Activated effector memory CD4-positive, alpha-beta T cell treated with Interleukin-2 at 50 U/mL for 16 hours (primary cell): ENCODE results near the gene STARD13.

Experiments used
- DNase-seq: peaks from one replicate; pipeline ENCODE4 v3.0.0-alpha.2; 2020

The STARD13 gene

GRCh38 chr13:33107361-33107760, 178.2 kb downstream of the STARD13 start:
- DNase-seq, result no peak

- DNase-seq, result no peak
Observed at GRCh38 chr13:33106656-33107360, 178.7 kb downstream of the STARD13 start.

GRCh38 chr13:33105387-33106005, 180.1 kb downstream of the STARD13 start:
- no peak for DNase-seq

- DNase-seq, result no peak
Observed at GRCh38 chr13:33103457-33103856, 182.1 kb downstream of the STARD13 start.

GRCh38 chr13:33101835-33102234, 183.7 kb downstream of the STARD13 start:
- no peak for DNase-seq

GRCh38 chr13:33100886-33101285, 184.7 kb downstream of the STARD13 start:
- DNase-seq, result no peak

GRCh38 chr13:33099860-33100259, 185.7 kb downstream of the STARD13 start:
- no peak for DNase-seq

GRCh38 chr13:33096886-33097605, 188.5 kb downstream of the STARD13 start:
- no peak for DNase-seq

GRCh38 chr13:33092073-33092987, 193.2 kb downstream of the STARD13 start:
- DNase-seq, result no peak

- no peak for DNase-seq
Observed at GRCh38 chr13:33091415-33091774, 194.2 kb downstream of the STARD13 start.

GRCh38 chr13:33090755-33091414, 194.7 kb downstream of the STARD13 start:
- no peak for DNase-seq

GRCh38 chr13:33089311-33089710, 196.2 kb downstream of the STARD13 start:
- DNase-seq, result no peak

- DNase-seq, result no peak
Observed at GRCh38 chr13:33087790-33088189, 197.8 kb downstream of the STARD13 start.

- no peak for DNase-seq
Observed at GRCh38 chr13:33087091-33087490, 198.5 kb downstream of the STARD13 start.

- DNase-seq, result no peak
Observed at GRCh38 chr13:33083054-33083453, 202.5 kb downstream of the STARD13 start.

GRCh38 chr13:33081666-33082065, 203.9 kb downstream of the STARD13 start:
- DNase-seq, result no peak

GRCh38 chr13:33080972-33081590, 204.5 kb downstream of the STARD13 start:
- DNase-seq, result no peak

- DNase-seq, result no peak
Observed at GRCh38 chr13:33079960-33080359, 205.6 kb downstream of the STARD13 start.

- no peak for DNase-seq
Observed at GRCh38 chr13:33078263-33078662, 207.3 kb downstream of the STARD13 start.

GRCh38 chr13:33076001-33076992, 209.3 kb downstream of the STARD13 start:
- no peak for DNase-seq

- no peak for DNase-seq
Observed at GRCh38 chr13:33073338-33073737, 212.2 kb downstream of the STARD13 start.
